ENCODE results near the gene ANO2. TPM values are rescaled to one million over a fixed set of nuclear protein-coding genes. Genes with fewer than 3 reads are reported as not detected.

ANO2 gene
- total and polyA plus RNA-seq, 8 donors: 0.43 to 2.4 (median 0.97) TPM

DNA sequence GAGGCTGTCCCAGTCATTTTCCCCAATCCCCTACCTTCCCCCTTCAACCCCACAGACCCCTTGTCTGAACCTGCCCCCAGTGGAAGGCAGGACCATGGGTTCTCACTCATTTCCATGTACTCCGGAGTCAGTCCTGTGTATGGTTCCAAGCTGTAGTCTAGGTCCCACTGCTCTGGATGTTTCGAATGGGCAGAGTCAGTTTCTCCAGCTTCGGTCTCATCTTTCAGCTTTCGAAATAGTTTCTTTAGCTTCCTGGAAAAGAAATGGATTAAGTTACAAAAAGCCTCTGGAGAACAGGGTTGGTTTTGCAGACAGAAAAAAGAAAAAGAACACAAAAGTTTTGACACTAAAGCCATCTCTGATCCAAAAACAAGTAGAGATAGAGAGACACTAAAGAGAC lies 345.7 kb downstream of the ANO2 start:
- DNase-seq (no peak), FAIRE-seq (no peak), ATAC-seq (no peak)
- Histone ChIP-seq H3K9me3 (no peaks in the 10 kb centered on the region), H3K36me3 (no peaks in the 10 kb centered on the region), H3K27ac (no peak overlapping the region), H3K27me3 (peaks cover 0 to 6% (median 0%) of the 10 kb centered on the region in 4 donors), H3K4me1 (no peaks in the 10 kb centered on the region), H3K4me3 (no peak overlapping the region)
- WGBS, 2 donors: 66 to 70% methylated on average over 4 of the region's 4 CpGs
- intact Hi-C loops (cut with DNase I): no loop called here
- TF ChIP-seq, protein P1, sequence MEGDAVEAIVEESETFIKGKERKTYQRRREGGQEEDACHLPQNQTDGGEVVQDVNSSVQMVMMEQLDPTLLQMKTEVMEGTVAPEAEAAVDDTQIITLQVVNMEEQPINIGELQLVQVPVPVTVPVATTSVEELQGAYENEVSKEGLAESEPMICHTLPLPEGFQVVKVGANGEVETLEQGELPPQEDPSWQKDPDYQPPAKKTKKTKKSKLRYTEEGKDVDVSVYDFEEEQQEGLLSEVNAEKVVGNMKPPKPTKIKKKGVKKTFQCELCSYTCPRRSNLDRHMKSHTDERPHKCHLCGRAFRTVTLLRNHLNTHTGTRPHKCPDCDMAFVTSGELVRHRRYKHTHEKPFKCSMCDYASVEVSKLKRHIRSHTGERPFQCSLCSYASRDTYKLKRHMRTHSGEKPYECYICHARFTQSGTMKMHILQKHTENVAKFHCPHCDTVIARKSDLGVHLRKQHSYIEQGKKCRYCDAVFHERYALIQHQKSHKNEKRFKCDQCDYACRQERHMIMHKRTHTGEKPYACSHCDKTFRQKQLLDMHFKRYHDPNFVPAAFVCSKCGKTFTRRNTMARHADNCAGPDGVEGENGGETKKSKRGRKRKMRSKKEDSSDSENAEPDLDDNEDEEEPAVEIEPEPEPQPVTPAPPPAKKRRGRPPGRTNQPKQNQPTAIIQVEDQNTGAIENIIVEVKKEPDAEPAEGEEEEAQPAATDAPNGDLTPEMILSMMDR (IDR thresholded peaks at IDR 0.05): no peak

DNA sequence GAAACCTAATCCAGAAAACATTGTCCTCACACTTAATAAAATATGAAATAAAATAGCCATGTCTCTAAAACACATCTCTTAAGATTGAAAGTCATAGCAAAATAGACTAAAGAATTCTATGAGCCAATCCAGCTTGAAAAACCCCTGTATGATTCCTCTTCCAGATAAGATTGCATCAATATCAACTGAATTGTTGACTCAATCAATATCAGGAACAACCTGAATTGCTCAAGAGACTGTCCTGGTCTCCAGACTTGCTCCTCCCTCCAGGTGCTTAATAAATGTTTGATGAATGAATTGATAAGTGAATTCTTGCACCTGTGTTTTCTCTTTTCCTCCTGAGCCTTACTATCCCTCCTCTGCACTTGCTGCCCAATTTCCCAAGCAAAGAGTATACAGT lies 351.1 kb downstream of the ANO2 start:
- H3K9me3 ChIP-seq: no peaks in the 10 kb centered on the region
- TF ChIP-seq, protein P1 (IDR thresholded peaks at IDR 0.05): no peak
- H3K4me3 ChIP-seq: no peak overlapping the region
- intact Hi-C loops (cut with DNase I): no loop called here
- H3K4me1 ChIP-seq: no peaks in the 10 kb centered on the region
- no peak for ATAC-seq
- no peak for DNase-seq
- no peaks in the 10 kb centered on the region for H3K36me3 ChIP-seq
- no peak for FAIRE-seq
- no peaks in the 10 kb centered on the region for H3K27me3 ChIP-seq
- no peak overlapping the region for H3K27ac ChIP-seq

DNA sequence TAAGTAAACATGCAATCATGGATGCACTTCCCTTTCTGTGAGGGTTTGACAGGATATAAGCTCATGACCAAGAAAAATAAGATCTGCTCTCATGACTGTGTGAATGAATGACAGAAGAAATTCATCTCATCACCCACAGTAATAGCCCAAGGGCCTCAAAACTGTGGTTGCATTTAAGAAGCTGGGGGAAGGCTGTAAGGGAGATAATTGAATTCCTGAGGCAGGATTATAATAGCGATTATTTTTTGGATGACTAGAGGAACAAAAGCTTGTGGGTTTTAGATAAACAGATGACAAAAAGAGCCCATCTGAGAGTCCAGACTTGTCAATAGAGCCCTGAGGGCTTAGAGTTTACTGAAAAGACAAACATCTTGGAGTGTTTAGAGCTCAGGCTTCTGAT lies 352.0 kb downstream of the ANO2 start:
- DNase-seq: no peak
- WGBS, 2 donors: 73 to 87% methylated on average over 1 of the region's 1 CpG
- no peak for FAIRE-seq
- H3K4me1 ChIP-seq: no peaks in the 10 kb centered on the region
- TF ChIP-seq, protein P1 (IDR thresholded peaks at IDR 0.05): no peak
- H3K9me3 ChIP-seq: no peaks in the 10 kb centered on the region
- H3K4me3 ChIP-seq: no peak overlapping the region
- H3K27ac ChIP-seq: no peak overlapping the region
- ATAC-seq: no peak
- no peaks in the 10 kb centered on the region for H3K36me3 ChIP-seq
- no peaks in the 10 kb centered on the region for H3K27me3 ChIP-seq
- intact Hi-C loops (cut with DNase I): no loop called here

DNA sequence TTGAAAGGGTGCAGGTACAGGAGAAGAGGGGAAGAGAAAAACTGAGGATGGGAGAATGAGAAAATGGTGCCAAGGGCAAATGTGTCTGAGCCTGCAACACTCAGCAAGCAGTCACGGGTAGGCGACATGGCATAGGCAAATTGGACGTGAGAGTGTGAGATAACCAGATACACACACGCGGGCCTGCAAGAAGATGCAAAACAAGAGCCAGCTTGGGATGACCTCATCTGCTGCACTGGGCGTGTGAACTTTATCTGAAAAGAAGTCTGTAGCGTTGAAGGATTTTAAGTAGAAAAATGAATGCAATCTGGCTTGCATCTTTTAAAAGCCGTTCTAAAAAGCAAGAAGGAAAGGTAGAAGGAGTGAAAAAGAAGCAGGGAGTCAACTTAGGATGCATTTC lies 352.7 kb downstream of the ANO2 start:
- WGBS, 2 donors: 64 to 79% methylated on average over 8 of the region's 8 CpGs
- no peaks in the 10 kb centered on the region for H3K36me3 ChIP-seq

DNA sequence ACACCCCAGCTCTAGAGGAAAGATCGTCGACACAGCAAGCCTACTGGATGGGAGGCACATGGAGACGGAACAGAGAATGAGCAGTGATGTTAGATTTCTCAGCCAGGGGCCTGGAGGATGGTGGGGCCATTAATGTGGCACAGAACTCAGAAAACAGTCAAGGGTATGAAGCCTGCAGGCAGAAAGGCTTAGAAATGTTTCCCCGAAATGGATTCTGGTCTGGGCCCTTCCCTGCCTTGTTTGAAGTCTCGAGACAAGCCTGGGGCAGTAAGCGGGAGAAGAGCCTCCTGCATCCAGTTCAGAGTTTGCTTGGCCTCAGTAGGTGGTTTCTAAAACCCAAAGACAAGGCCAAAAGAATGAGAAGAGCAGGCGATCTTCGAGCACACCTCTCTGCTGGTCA lies 354.7 kb downstream of the ANO2 start:
- H3K9me3 ChIP-seq: no peaks in the 10 kb centered on the region
- FAIRE-seq (no peak), DNase-seq (no peak), ATAC-seq (no peak)
- TF ChIP-seq, protein P1 (IDR thresholded peaks at IDR 0.05): no peak
- intact Hi-C loops (cut with DNase I): no loop called here
- no peak overlapping the region for H3K27ac ChIP-seq
- WGBS, 2 donors: 77 to 81% methylated on average over 8 of the region's 8 CpGs
- H3K4me1 ChIP-seq: no peaks in the 10 kb centered on the region
- H3K27me3 ChIP-seq: no peaks in the 10 kb centered on the region
- H3K4me3 ChIP-seq: no peak overlapping the region
- H3K36me3 ChIP-seq: no peaks in the 10 kb centered on the region

More for the DNA sequence above, 352.7 kb downstream of the ANO2 start:
- H3K27me3 ChIP-seq: no peaks in the 10 kb centered on the region
- H3K9me3 ChIP-seq: no peaks in the 10 kb centered on the region
- FAIRE-seq (no peak), DNase-seq (no peak), ATAC-seq (no peak)
- H3K27ac ChIP-seq: no peak overlapping the region
- TF ChIP-seq, protein P1 (IDR thresholded peaks at IDR 0.05): no peak
- intact Hi-C loops (cut with DNase I): no loop called here
- H3K4me3 ChIP-seq: no peak overlapping the region
- H3K4me1 ChIP-seq: no peaks in the 10 kb centered on the region

Data from pancreas (tissue), 10 donors.